NCI-H446 treated with DMSO at 0.1 percent for 48 hours (cell line): ENCODE results near the gene GPSM3.
"Not testable (repeated sequence)": the region's sequence is repeated elsewhere in the genome, so short reads cannot be mapped to it uniquely, and the experiment has no call there.

ENCODE experiments used
- DNase-seq: peaks from one replicate; lab custom pipeline; 2025; lab: John Stamatoyannopoulos, UW

The GPSM3 gene

DNA sequence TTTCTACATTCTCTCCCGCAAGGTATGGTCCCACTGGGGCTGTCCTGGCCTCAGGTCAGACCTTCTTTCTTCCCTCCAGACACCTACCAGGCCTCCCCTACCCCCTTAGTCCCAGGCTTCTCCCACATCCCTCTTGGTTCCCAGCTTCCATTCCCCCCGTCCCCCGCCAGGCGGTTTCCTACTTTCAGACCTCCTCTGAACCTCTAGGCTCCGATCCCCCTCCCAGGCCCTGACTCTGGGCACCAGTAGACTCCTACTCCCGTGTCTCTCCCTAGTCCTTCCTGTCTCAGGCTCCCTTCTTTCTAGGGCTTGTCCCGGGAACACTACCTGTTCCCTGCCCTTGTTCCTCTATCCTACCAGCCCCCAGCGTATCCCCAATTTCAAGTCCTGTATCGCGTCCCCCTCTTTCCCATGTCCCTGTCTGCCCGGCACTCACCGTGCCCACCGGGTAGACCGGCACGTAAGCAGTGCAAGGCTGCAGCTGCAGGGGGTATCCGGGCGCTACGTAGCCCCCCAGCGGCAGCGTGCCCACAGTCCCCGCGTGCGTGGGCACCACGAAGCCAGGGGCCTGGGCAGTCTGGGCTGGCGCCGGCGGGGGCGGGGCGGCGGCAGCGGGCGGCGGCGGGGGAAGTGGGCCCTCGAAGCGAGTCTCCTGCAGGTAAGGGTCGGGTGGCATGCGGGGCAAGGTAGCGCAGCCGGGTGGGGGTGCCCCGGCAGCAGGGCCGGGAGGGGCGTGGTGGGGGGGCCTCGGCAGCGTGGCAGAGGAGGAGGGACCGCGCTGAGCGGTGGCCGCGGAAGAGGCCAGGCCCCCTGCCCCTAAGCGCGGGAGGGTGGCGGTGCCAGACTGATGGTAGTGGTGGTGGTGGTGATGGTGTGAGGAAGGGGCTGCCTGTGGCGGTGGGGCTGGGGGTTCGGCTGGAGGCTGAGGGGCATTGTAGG is 42.2 kb downstream of the GPSM3 start:
- no peak for DNase-seq

DNA sequence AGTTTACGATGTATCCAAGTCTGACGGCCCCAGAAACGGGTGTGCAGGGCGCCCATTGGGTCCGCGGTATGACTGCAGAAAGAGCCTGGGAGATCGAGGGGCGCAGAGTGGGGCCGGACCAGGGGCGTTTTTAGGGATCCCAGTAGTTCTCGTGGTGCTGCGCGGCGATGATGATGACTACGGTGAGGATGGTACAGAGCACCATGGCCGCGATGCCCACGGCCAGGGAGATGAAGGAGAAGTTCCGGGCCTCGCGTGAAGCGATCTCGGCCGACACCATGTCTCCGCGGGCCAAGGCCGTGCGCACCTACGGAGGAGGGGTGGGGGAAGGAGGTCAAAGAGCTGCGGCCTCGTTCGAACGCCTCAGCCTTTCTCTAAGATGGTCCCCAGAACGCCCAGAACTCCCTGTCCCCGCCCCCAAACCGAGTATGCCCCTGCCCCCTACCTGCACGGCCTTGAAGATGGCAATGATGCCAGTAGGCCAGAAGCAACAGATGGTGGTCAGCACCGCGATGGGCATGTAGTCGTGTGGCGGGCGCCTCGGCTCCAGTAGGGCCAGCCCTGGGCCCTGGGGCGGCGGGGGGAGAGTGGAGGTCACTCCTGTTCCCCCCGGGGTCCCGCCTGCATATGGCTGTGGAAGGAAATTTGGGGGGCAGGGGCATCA is 43.2 kb downstream of the GPSM3 start:
- no peak for DNase-seq

DNA sequence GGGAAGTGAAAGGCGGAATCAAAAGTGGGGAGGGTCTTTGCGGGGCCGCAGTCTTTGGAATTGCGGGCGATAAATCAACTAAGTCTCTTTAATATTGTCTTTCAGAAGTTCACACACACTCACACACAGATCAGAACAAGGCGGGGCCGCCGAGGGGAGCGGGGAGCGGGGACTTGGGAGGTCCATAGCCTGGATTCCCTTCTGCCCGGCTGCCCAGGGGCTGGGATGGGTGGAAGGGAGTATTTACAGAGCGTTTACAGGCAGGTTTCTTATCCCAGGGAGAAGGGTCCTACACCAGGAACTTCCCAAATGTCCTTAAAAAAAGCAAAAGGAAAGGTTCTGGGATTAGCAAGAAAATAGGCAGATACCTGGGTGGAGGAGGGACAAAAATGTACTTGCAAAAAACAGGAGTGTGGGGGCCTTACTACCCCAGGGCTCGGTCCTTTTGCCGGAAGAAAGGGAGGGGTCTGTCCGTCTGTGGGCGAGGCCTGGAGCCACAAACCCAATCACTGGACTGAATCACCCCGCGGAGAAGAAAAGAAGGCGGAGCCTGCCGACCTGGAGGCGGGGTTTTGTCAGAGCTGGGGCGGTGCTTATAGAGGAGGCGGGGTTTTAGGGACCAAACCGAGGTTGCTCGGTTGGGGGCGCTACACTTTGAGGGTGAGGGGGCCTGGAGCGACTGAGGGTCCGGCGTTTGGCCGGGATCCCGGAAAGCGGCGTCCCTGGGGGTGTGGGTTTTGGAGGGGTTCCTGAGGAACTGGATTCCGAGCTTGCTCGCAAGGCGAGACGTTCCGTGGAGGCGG is 44.0 kb downstream of the GPSM3 start:
- no peak for DNase-seq

DNA sequence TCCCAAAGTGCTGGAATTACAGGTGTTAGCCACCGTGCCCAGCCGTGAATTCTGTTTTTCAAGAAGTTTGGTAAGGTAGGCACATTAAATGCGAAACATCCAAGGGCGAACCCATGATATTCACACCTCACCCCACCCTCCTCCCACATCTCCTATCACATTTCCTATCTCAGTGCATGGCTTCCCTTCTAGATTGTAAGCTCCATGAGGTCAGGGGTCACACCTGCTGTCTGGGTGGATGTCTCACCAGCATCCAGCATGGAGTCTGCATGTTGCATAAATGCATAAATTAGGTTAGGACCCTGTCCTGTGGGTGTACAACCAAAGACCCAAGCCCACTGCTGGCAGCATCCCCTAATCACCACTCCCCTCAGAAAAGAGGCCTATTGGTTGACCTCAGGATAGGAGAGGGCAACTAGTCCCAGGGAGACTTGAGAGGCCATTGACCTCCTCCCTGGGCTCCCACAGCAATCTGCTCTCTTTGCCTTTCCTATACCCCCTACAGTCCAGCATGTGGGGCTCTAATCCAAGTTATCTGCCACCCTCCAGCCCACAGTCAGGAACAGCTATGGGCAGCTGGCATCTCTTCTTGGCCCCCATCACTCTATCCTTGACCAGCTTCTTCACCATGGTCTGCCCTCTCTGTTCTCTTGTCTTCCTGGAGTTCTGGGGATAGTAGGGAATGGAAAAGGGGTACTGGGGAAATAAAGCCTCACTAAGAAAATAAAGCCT is 44.9 kb downstream of the GPSM3 start:
- DNase-seq = no peak

DNA sequence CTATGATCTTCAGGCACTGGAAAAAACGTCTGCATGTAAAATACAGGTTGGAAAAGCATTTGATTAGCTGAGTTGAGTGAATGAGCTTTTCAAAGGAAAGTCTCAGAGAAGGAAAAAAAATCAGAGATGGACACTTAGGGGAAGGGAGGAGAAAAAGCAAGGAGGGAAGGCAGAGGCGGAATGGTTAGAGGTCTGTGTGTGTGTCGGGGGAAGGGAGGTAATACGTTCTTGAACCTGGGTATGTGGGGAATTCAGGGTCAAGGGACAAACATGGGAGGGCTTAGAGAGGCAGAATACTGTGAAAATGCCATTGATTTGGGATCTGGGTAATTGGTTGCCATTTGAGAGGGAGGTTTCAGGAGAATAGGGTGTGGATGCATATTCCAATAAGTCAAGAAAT is 45.8 kb downstream of the GPSM3 start:
- no peak for DNase-seq

GRCh38 chr6:32146287-32146686 is 46.2 kb downstream of the GPSM3 start:
- no peak for DNase-seq

GRCh38 chr6:32144238-32144637 is 48.2 kb downstream of the GPSM3 start:
- DNase-seq = not testable (repeated sequence)
